ENCODE measurements around the gene DHX16. TPM values are rescaled to one million over a fixed set of nuclear protein-coding genes. Genes with fewer than 3 reads are reported as not detected.

DHX16 gene
- total and polyA plus RNA-seq, 4 donors, result 23.4 to 31.7 (median 30.0) TPM

GRCh38 chr6:30717129-30717844, 44.5 kb upstream of the DHX16 start, which contains the start of gene MDC1:
Gene MDC1, minus strand, starts transcription at chr6:30717281. Its CDS starts 2,106 bp downstream, at chr6:30715175.
- peaks cover 12 to 29% (median 18%) of the 10 kb centered on the region in 4 donors for H3K36me3 ChIP-seq (ENCODE audit: control insufficient read depth in 4 of 4, insufficient read depth in 4 of 4, low read length in 4 of 4)
- peak within 1 kb of the TSS; percentile 88 to 95 for H3K27ac ChIP-seq (ENCODE audit: low read depth in 1 of 2, low read length in 1 of 2)

GRCh38 chr6:30716879-30717128, 44.0 kb upstream of the DHX16 start:
- no peaks in the 10 kb centered on the region for H3K27me3 ChIP-seq (ENCODE audit: control insufficient read depth in 3 of 3, insufficient read depth in 3 of 3, low read length in 2 of 3)
- 1 to 2% methylated on average over 8 of the region's 8 CpGs for WGBS, 2 donors
- H3K36me3 ChIP-seq (ENCODE audit: control insufficient read depth in 4 of 4, insufficient read depth in 4 of 4, low read length in 4 of 4), result peaks cover 14 to 31% (median 21%) of the 10 kb centered on the region in 4 donors
- DNase-seq, result no peak
- H3K9ac ChIP-seq (ENCODE audit: insufficient read depth in 1 of 2, low read length in 2 of 2), result peak overlapping the region; percentile 50 to 72
- H3K27ac ChIP-seq (ENCODE audit: low read depth in 1 of 2, low read length in 1 of 2), result peak overlapping the region; percentile 85 to 95
- peaks cover 0 to 21% (median 4%) of the 10 kb centered on the region in 5 donors for H3K4me1 ChIP-seq (ENCODE audit: control insufficient read depth in 5 of 5, insufficient read depth in 5 of 5, low read length in 5 of 5)
- H3K9me3 ChIP-seq (ENCODE audit: control insufficient read depth in 4 of 4, insufficient read depth in 3 of 4, low read length in 3 of 4), result no peaks in the 10 kb centered on the region
- ATAC-seq (ENCODE audit: insufficient read depth, low FRiP score), result no peak
- peak overlapping the region; percentile 51 for H3K4me3 ChIP-seq
- TF ChIP-seq CTCF (IDR thresholded peaks at IDR 0.05; ENCODE audit: control extremely low read depth, extremely low read depth), result no peak

More at GRCh38 chr6:30717129-30717844, 44.5 kb upstream of the DHX16 start, which contains the start of gene MDC1:
- peak; percentile 6 for TF ChIP-seq CTCF (IDR thresholded peaks at IDR 0.05; ENCODE audit: control extremely low read depth, extremely low read depth)
- DNase-seq (peak; percentile 100), ATAC-seq (ENCODE audit: insufficient read depth, low FRiP score) (peak; percentile 80)
- Histone ChIP-seq H3K4me1 (ENCODE audit: control insufficient read depth in 5 of 5, insufficient read depth in 5 of 5, low read length in 5 of 5) (peaks cover 0 to 26% (median 4%) of the 10 kb centered on the region in 5 donors), H3K9ac (ENCODE audit: insufficient read depth in 1 of 2, low read length in 2 of 2) (peak within 1 kb of the TSS; percentile 50 to 97), H3K27me3 (ENCODE audit: control insufficient read depth in 3 of 3, insufficient read depth in 3 of 3, low read length in 2 of 3) (no peaks in the 10 kb centered on the region), H3K9me3 (ENCODE audit: control insufficient read depth in 4 of 4, insufficient read depth in 3 of 4, low read length in 3 of 4) (no peaks in the 10 kb centered on the region), H3K4me3 (peak within 1 kb of the TSS; percentile 51)
- WGBS, 2 donors, result 0% methylated on average over 48 of the region's 48 CpGs

GRCh38 chr6:30714263-30714662, 41.5 kb upstream of the DHX16 start:
- DNase-seq (no peak), ATAC-seq (ENCODE audit: insufficient read depth, low FRiP score) (no peak)
- Histone ChIP-seq H3K27ac (ENCODE audit: low read depth in 1 of 2, low read length in 1 of 2) (no peak overlapping the region), H3K9ac (ENCODE audit: insufficient read depth in 1 of 2, low read length in 2 of 2) (no peak overlapping the region), H3K9me3 (ENCODE audit: control insufficient read depth in 4 of 4, insufficient read depth in 3 of 4, low read length in 3 of 4) (no peaks in the 10 kb centered on the region), H3K4me3 (no peak overlapping the region), H3K4me1 (ENCODE audit: control insufficient read depth in 5 of 5, insufficient read depth in 5 of 5, low read length in 5 of 5) (peaks cover 0 to 16% (median 4%) of the 10 kb centered on the region in 5 donors), H3K36me3 (ENCODE audit: control insufficient read depth in 4 of 4, insufficient read depth in 4 of 4, low read length in 4 of 4) (peaks cover 24 to 41% (median 29%) of the 10 kb centered on the region in 4 donors), H3K27me3 (ENCODE audit: control insufficient read depth in 3 of 3, insufficient read depth in 3 of 3, low read length in 2 of 3) (no peaks in the 10 kb centered on the region)
- no peak for TF ChIP-seq CTCF (IDR thresholded peaks at IDR 0.05; ENCODE audit: control extremely low read depth, extremely low read depth)
- WGBS, 2 donors, result 94 to 95% methylated on average over 1 of the region's 1 CpG

All from lung (tissue), 12 donors.